ENCODE data around the gene RAC3.

Gene RAC3

GRCh38 chr17:82055965-82056728 is 24.7 kb downstream of the RAC3 start:
- no peak for DNase-seq (ENCODE audit: low read depth, low spot score)

GRCh38 chr17:82056729-82057621 is 25.5 kb downstream of the RAC3 start:
- DNase-seq (ENCODE audit: low read depth, low spot score): no peak

DNA sequence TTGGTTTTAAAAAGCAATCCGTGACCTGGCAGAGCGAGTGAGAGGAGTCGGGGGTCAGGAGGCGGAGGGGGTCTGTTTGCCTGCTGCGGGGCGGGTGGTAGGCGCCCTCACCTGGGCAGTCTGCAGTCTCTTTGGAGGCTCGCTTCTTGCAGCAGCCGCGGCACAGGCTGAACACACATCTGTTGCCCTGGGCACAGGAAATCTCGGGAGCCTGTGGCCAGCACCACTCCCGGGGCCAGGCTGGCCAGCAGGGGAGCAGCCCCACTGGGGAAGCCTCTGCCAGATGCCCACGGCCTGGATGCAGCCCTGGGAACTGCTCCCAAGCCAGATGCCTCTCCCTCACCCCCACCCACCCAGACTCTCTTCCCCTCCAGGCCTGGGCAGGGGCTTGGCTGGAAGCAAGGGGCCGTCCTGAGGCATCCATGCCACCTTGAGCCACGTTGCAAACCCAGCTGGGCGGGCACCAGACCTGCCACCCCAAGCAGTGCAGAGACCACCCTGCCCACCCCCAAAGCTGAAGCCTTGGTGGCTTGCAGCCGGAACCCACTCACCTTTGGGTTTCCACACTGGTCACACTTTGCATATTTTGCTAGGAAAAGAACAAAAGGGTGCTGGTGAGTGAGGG is 26.9 kb downstream of the RAC3 start:
- DNase-seq (ENCODE audit: low read depth, low spot score): no peak

DNA sequence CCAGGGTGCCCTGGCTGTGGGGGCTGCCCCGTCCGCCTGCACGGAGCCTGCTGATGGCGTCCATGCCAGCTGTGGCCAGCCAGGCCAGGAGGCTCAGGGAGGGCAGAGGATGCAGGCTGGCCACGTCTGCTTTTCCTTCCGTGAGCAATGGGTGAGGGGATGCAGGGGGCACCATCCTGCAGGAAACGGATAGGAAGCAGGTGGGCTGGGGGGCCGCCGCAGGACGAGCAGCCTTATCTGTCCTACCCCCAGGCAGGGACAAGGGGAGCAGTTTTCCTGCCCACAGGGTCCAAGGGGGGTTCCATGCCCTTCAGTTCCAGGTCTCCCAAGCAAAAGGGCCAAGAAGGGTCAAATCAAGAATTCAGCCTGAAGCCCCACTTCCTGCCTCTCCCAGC is 27.4 kb downstream of the RAC3 start:
- no peak for DNase-seq (ENCODE audit: low read depth, low spot score)

DNA sequence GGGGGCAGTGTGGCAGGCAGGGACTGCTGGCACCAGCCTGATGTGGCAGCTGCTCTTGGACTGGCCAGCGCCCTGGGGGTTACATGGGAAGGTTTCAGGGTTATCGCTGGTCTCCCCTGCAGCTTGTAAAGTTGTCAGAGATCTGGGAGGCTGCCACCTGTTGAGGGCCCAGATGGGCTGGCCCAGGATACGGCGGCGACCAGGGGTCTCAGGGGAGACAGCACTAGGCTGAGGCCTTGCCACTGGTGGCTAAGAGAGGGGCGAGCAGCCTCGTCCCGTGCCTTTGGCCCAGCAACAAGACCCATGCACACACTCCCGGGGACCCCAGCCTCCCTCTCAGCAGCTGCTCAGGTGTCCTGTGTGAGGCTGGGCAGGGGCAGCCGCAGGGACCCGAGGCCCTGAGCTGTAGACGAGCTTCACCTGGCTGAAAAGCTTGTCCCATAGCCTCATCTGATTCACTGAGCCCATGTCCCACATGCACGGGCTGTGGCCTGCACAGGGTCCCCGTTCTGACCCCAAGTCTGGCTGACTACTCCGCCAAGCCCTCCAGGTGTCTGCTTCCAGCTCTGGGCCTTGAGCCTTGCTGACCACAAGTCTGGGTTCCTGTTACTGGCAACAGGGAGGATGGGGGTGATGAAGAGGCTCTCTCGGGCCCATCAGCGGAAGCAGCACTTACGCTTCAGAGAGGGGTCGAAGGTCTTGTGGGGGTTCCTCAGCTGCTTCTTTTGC is 28.0 kb downstream of the RAC3 start:
- no peak for DNase-seq (ENCODE audit: low read depth, low spot score)

DNA sequence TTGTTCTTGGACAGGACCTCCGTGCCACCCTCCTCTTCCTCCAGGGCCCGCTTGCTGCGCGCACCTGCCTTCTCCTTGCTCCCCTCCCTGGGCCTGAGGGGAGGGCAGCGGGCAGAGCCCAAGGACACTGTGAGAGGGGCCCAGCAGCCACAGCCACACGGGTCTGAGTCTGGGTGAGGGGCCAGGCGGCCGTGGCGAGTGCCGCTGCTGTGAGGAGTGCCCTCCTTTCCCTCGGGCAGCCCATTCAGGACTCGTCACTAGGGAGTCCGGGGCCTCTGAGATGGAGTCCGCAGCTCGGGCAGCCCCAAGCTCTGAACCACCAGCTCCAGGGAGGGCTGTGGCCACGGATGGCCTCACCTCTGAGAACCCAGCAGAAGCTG is 28.5 kb downstream of the RAC3 start:
- DNase-seq (ENCODE audit: low read depth, low spot score): no peak

DNA sequence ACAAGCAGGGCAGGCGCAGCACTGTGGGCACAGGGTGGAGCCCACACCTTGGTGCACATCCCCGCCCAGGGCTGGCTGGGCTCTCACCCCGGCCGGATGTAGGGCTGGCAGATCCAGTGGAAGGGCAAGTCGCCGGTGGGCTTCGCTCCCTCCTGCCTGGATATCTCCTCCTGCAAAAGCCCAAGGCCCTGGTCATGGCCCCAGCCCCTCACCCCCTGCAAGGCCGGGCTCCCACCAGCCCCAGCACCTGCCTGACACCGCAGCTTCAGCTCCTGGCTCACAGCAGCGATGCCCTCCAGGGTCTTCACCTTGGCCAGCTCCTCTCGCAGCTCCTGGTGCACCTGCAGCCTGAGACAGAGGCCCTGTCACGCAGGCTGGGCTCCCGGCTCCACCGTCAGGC is 29.1 kb downstream of the RAC3 start:
- no peak for DNase-seq (ENCODE audit: low read depth, low spot score)

GRCh38 chr17:82061047-82061925 is 29.8 kb downstream of the RAC3 start:
- DNase-seq (ENCODE audit: low read depth, low spot score): no peak

DNA sequence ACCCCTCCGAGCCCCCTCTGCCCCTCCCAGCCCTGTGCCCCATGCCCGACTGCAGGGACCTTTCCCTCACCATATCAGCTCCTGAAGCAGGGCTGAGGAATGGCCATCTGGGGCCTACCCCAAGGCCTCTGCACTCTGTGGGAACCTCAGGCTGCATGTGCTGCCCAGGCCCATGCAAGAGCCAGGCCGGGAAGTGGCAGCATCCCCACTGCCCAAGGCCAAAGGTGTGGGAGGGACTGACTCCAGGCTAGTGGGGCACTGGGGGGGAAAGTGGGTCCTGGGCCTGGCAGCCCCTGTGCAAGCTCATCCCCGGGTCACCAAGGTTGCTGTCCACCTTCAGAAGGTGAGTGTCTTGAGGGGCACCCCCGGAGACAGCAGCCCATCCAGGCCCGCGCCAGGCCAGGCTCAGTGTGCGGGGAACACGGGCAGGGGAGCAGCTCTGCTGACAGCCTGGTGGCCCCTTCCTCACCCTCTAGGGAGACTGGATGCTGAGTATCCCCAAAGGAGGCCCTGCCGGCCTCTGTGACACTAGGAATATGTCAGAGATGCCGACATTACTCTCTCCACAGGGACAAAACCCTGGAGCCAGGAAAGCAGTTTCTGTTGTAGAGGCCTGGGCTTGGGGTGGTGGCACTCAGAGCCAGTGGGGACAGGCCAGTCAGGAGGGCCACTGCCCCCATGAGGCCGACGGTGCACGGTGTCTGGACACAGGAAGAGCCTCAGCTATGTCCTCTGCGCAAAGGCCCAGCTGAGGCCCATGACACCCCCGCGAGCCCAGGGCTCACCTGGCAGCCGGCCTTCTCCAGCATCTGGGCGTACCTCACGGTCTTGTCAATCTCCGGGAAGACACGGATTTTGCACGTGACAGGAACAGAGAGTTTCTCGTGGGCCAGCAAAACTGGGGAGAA is 30.9 kb downstream of the RAC3 start:
- DNase-seq (ENCODE audit: low read depth, low spot score): no peak

DNA sequence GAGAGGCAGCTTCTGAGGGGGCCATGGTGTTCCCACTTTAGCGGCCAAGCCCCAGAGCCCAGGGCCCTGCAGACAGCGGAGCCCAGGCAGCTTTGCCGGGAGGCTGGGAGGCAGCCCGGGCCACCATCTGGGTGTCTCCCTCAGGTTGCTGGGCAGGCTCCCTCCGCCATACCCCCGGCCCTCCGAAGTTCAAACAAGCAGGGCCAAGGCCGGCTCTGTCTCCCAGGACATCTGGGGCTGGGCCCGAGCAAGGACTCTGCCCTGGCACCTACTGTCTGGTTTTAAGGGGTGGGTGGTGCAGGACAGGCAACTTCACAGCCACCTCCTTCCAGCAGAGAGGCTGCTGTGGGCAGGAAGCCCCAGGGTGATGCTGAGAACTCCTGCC is 31.5 kb downstream of the RAC3 start:
- no peak for DNase-seq (ENCODE audit: low read depth, low spot score)

DNA sequence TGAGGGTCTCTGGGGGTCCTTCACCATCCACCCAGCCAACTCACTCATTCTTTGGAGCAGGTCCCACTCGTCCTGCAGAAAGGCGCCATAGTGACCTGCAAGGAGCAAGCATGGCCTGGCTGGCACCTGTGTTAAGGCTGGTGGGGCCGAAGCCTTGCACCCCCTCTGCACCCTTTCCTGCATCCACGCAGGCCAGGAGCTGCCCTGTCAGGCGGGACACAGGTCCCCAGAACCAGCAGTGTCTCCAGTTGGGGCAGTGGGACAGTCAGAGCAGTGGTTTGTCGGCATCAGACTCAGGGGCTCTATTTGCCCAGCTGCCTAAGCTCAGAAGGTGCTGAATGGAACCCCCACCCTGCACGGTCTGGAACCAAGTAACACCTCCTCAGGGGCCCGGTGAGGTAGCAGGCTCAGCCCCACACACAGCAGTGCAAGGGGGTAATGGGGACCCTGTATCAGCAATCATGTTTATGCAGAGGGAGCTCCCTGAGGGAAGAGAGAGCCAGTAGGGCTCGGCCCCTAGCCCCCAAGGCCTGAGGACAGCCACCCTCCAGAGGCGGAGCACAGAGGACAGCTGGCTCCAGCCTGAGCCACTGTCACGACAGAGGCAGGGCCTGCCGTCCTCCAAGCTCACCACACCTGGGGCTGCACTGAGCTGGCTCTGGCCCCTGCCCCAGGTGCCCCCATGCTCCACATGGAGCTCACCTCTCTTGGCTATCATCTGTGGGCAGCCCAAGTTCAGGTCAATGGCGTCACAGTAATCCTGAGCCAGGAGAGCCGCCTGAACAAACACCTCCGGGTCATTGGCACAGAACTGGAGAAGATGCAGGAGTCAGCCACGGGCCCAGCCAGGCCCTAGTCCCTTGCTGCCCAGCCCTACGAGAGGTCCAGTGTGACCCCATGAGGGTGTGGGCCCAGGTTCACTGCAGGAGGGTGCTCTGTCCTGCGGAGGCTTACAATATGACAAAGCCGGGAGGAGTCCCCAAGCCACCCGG is 32.2 kb downstream of the RAC3 start:
- no peak for DNase-seq (ENCODE audit: low read depth, low spot score)

DNA sequence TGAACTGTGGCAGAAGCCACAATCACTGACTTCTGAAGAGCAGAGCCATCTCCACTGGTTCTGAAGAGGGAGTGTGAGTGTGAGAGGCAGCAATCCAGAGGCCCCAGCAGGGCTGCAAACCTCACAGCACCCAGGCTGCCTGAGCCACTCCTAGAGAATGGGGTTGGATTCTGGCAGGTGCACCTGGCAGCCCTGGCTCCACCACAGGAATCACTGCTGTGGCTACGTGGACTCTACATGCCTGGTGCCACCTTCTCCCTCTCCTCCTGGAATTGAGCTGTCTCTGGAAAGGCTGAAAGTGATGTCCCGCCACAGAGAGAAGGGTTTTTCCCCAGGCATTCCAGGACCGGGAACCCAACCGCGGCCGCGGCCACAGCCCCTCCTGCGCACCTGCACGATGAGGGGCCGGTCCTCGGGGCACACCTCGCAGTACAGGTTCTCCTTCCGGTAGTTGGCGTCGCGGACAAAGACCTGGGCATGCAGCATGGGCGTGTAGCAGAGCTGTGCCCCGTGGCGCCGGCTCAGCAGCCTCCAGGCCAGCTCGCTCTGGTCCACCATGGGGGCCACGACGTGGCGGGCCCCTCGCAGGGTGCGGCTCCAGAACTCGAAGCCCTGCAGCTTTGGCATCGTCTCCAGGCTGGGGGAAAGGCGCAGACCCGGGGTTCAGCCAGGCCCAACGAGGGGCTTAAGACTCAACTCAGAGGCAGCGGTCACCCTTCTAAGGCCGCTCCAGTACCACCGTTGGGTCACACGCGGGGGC is 33.1 kb downstream of the RAC3 start:
- DNase-seq (ENCODE audit: low read depth, low spot score): no peak

DNA sequence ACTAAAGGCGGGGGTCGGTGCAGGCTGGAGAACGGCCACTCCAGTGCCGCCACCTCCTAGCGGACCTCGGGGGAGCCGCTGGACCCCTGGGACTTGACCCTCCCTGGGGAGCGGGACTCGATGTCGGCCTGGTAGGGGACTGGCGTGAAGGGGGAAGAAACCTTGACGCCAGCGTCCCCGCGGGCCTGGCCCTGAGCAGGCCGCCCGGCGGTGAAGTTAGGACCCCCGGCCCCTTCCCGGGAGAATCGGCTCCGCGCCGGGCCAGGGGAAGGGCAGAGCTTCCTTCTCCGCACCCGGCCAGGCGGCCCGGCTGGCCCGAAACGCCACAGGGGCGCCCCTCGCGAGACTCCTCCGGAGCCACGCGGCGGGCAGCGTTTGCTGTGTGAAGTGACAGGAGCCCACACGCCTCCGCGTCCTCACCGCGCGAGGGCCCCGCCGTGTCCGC is 33.7 kb downstream of the RAC3 start:
- DNase-seq (ENCODE audit: low read depth, low spot score): no peak

DNA sequence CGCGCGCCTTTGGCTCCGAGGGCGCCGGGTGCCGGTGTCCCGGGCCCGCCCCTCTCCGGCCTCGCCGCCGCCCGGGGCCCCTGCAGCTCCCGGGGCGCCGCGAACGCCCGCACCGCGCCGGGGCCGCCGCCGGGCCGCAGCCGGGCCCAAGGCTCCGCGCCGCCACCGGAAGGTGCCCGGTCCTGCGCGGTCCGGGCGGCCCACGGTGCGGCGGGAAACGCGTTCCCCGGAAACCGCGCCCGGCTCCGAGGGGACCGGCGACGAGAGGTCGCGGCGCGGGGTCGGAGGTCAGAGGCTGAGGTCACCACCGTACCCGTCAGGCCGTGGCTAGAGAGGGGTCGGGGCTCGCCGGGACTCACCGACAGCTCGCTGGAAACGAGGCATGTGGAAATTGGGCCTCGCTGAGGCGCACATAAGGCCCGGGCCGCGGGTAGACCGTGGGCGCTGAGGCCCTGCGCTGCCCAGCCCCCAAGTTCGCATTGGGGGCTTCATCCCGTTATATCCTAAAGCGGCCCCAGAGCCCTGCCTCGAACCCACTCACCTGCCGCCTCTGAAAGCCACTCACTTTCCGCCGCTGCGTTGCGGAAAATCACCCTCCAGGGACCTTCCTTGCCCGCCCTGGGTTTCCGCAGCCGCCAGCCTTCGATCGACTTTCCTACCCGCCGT is 34.3 kb downstream of the RAC3 start, which contains the start of gene DUS1L:
TSS of gene DUS1L (minus strand) at position 167 of the 666 bp plus-strand sequence. CDS start 745 bp downstream, outside the sequence.
- peak; percentile 37 for DNase-seq (ENCODE audit: low read depth, low spot score)

GRCh38 chr17:82070611-82071010 is 39.1 kb downstream of the RAC3 start:
- DNase-seq (ENCODE audit: low read depth, low spot score): no peak

DNA sequence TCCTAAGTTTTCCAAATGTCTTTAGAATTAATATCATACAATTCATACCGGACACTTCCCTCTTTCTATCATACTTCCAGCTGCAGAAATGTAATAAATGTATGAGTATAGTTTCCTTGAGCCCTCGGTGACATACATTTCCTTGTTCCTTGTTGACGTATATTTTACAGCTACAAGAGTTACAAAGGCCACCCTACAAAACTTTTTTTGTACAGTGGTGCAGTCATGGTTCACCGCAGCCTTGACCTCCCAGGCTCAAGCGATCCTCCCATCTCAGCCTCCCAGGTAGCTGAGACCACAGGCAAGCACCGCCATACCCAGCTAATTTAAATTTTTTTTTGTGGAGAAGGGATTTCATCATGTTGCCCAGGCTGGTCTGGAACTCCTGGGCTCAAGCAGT is 41.3 kb downstream of the RAC3 start:
- DNase-seq (ENCODE audit: low read depth, low spot score): no peak

- no peak for DNase-seq (ENCODE audit: low read depth, low spot score)
Measured at GRCh38 chr17:82073446-82073845, 42.0 kb downstream of the RAC3 start.

Data from activated CD4-positive, CD25-positive, alpha-beta regulatory T cell treated with anti-CD3 and anti-CD28 coated beads, Interleukin-2, amount 50 U/mL, for 16 hours (primary cell).